Activated gamma-delta T cell treated with anti-CD3 and anti-CD28 coated beads, Interleukin-2, amount 50 U/mL, for 16 hours (primary cell): ENCODE measurements around the gene COG6.

Experiments
- DNase-seq: peaks from one replicate; pipeline ENCODE4 v3.0.0-alpha.2; 2020; ENCODE audit warnings: low read depth

The COG6 gene

GRCh38 chr13:39770221-39771090 is 115.0 kb downstream of the COG6 start:
- DNase-seq: no peak

- no peak for DNase-seq
Observed at GRCh38 chr13:39773833-39774232, 118.4 kb downstream of the COG6 start.

GRCh38 chr13:39776439-39776838 is 121.0 kb downstream of the COG6 start:
- no peak for DNase-seq

GRCh38 chr13:39777021-39777420 is 121.6 kb downstream of the COG6 start:
- no peak for DNase-seq

GRCh38 chr13:39777527-39778061 is 122.1 kb downstream of the COG6 start:
- no peak for DNase-seq

GRCh38 chr13:39779337-39780265 is 124.1 kb downstream of the COG6 start:
- no peak for DNase-seq

GRCh38 chr13:39780711-39781110 is 125.2 kb downstream of the COG6 start:
- DNase-seq: no peak

GRCh38 chr13:39781381-39781780 is 125.9 kb downstream of the COG6 start:
- no peak for DNase-seq

- no peak for DNase-seq
Observed at GRCh38 chr13:39783051-39783450, 127.6 kb downstream of the COG6 start.

- no peak for DNase-seq
Observed at GRCh38 chr13:39784347-39784746, 128.9 kb downstream of the COG6 start.

- DNase-seq: no peak
Observed at GRCh38 chr13:39786091-39786490, 130.6 kb downstream of the COG6 start.

- no peak for DNase-seq
Observed at GRCh38 chr13:39787086-39787487, 131.6 kb downstream of the COG6 start.

GRCh38 chr13:39788102-39788501 is 132.6 kb downstream of the COG6 start:
- DNase-seq: no peak

- DNase-seq: no peak
Observed at GRCh38 chr13:39789451-39789850, 134.0 kb downstream of the COG6 start.
